GM23338 (cell line): ENCODE results near the gene AQP3. TPM values are rescaled to one million over a fixed set of nuclear protein-coding genes. Genes with fewer than 3 reads are reported as not detected.

Source experiments
- ATAC-seq: fragments of 200-7000 bp; cut with Tn5 transposase; 3 replicates; pipeline ENCODE4 v1.9.1; 2020
- DNase-seq: peaks from one replicate; pipeline ENCODE4 v3.0.0-alpha.2; 2015; ENCODE audit warnings: low spot score
- H2AFZ ChIP-seq: fragments of 200-600 bp; sonication (generic); 2 replicates; pipeline ENCODE4 v1.8.0; 2016; ENCODE audit warnings: antibody characterized with exemption, mild to moderate bottlenecking, moderate library complexity
- H3F3A ChIP-seq: fragments of 200-600 bp; sonication (generic); replicated peaks from 2 replicates; pipeline ENCODE4 v1.8.0; 2017; ENCODE audit warnings: antibody characterized with exemption, mixed run types, low read depth
- H3K27ac ChIP-seq: fragments of 200-600 bp; sonication (generic); 2 replicates; pipeline ENCODE4 v1.6.1; 2016; ENCODE audit warnings: low read depth
- H3K27me3 ChIP-seq: fragments of 200-600 bp; sonication (generic); 2 replicates; pipeline ENCODE4 v1.8.0; 2016; ENCODE audit warnings: mild to moderate bottlenecking, mixed run types, moderate library complexity; ENCODE audit not compliant: insufficient read depth
- H3K36me3 ChIP-seq: fragments of 200-600 bp; sonication (generic); 2 replicates; pipeline ENCODE4 v1.8.0; 2016; ENCODE audit warnings: mild to moderate bottlenecking; ENCODE audit not compliant: insufficient read depth
- H3K4me1 ChIP-seq: fragments of 200-600 bp; sonication (generic); 2 replicates; pipeline ENCODE4 v1.8.0; 2016; ENCODE audit warnings: mild to moderate bottlenecking, moderate library complexity; ENCODE audit not compliant: insufficient read depth
- H3K4me2 ChIP-seq: fragments of 200-600 bp; sonication (generic); 2 replicates; pipeline ENCODE4 v1.7.1; 2017; ENCODE audit warnings: mixed run types
- H3K4me3 ChIP-seq: fragments of 200-600 bp; sonication (generic); 2 replicates; pipeline ENCODE4 v1.6.1; 2016; ENCODE audit warnings: mixed run types
- H3K79me2 ChIP-seq: fragments of 200-600 bp; sonication (generic); replicated peaks from 2 replicates; pipeline ENCODE4 v1.8.0; 2017; ENCODE audit warnings: mild to moderate bottlenecking; ENCODE audit not compliant: insufficient read depth
- H3K9me2 ChIP-seq: fragments of 200-600 bp; sonication (generic); 2 replicates; pipeline ENCODE4 v1.8.0; 2017; ENCODE audit not compliant: insufficient read depth
- H4K20me1 ChIP-seq: fragments of 200-600 bp; sonication (generic); replicated peaks from 2 replicates; pipeline ENCODE4 v1.8.0; 2017; ENCODE audit warnings: mild to moderate bottlenecking; ENCODE audit not compliant: insufficient read depth
- H3K27ac Mint-ChIP-seq: 2 replicates; pipeline ENCODE4 v1.8.0; 2020; ENCODE audit warnings: inconsistent platforms, mild to moderate bottlenecking, moderate library complexity, mixed read lengths
- H3K27me3 Mint-ChIP-seq: 3 replicates; pipeline ENCODE4 v1.8.0; 2022; ENCODE audit warnings: low read depth, mild to moderate bottlenecking, moderate library complexity, mixed read lengths, inconsistent platforms; ENCODE audit not compliant: insufficient read depth, poor library complexity
- H3K36me3 Mint-ChIP-seq: 3 replicates; pipeline ENCODE4 v1.8.0; 2021; ENCODE audit warnings: low read depth, mild to moderate bottlenecking, inconsistent platforms, moderate library complexity, mixed read lengths
- H3K4me1 Mint-ChIP-seq: 3 replicates; pipeline ENCODE4 v1.8.0; 2020; ENCODE audit warnings: mild to moderate bottlenecking, inconsistent platforms, mixed read lengths
- H3K4me3 Mint-ChIP-seq: 3 replicates; pipeline ENCODE4 v1.8.0; 2021; ENCODE audit warnings: moderate library complexity, mild to moderate bottlenecking, inconsistent platforms, mixed read lengths
- H3K9me3 Mint-ChIP-seq: 3 replicates; pipeline ENCODE4 v1.8.0; 2020; ENCODE audit warnings: moderate library complexity, mild to moderate bottlenecking, inconsistent platforms, mixed read lengths
- ETS1 ChIP-seq: IDR thresholded peaks from 2 replicates; pipeline ENCODE4 v1.6.1; 2016; ENCODE audit warnings: antibody characterized with exemption
- EZH2 ChIP-seq: fragments of 200-600 bp; sonication (generic); IDR thresholded peaks from one replicate; pipeline ENCODE4 v1.8.0; 2017; ENCODE audit warnings: antibody characterized with exemption, mild to moderate bottlenecking, low read depth; ENCODE audit not compliant: unreplicated experiment
- ZNF331 ChIP-seq: fragments of 250-450 bp; sonication (Bioruptor Pico); IDR thresholded peaks from 2 replicates; pipeline ENCODE4 v1.5.0; 2020; ENCODE audit warnings: low read depth, mild to moderate bottlenecking, moderate library complexity
- ZNF462 ChIP-seq: fragments of 250-450 bp; sonication (Bioruptor Pico); IDR thresholded peaks from 2 replicates; pipeline ENCODE4 v1.5.0; 2020; ENCODE audit warnings: mild to moderate bottlenecking, moderate library complexity
- polyA plus RNA-seq: library from polyadenylated mRNA; unstranded; fragments of >200 nt; fragmentation: Nextera tagmentation; extraction: Ambion mirVana; gene quantifications from 2 replicates; pipeline ENCODE4 v1.2.1, GENCODE V29; 2016
- total RNA-seq: library from RNA; depleted of rRNA; stranded (reverse); fragments of >200 nt; shearing (Covaris generic); gene quantifications from 2 replicates; pipeline ENCODE4 v1.2.3, GENCODE V29; 2014

Gene AQP3
- total and polyA plus RNA-seq, 2 experiments from 2014 or later, result 1.4 to 3.5 TPM

DNA sequence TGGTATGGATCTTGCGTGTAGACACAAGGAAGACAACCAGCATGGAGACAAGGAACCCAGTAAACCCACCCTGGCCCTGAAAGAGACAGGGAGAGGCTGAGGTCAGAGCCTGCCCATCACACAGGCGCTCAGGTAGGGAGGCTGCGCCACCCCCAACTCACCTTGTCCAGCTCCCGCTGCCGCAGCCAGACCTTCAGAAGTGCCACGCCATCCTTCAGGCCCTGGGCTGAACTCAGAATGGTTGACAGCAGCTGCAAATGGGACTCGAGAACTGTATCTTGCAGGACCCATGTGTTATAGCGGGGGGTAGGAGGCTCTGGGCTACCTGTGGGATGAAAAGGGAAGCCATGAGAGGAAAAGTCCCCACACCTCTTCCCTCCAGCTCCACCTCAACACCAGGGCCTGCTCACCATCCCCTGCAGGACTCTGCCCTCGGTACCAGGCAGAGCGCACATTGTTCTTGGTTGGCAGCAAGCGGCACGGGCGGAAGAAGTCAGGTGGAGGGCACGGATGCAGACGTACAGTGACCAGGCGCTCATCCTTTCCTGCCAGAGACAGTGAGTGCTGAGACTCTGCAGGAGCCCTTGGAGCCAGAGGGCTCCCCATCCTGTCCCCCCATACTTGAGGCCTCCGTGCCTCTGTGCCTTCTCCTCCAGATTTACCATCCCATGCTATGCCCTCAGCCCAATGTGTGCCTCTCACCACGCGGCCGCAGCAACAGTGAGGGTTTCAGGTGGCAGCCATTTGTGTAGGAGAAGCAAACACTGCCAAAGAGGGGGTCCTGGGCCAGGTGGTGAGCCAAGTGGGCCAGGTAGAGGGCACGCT is 21.6 kb upstream of the AQP3 start (continued):
- no peak for TF ChIP-seq ZNF462 (CRISPR knock-in tag)

- no peak overlapping the region; the same call in 2 of the 3 replicates for H3K4me3 Mint-ChIP-seq
- ATAC-seq (no peak), DNase-seq (no peak)
- Histone ChIP-seq H3K79me2 (peaks cover 21% of the 10 kb centered on the region), H4K20me1 (no peaks in the 10 kb centered on the region), H3K27ac (no peak overlapping the region), H3K36me3 (peaks cover 20% of the 10 kb centered on the region), H3F3A (0 out of 2 replicates have a peak, but pooled peaks cover 3% of the 10 kb centered on the region), H3K4me1 (peaks cover 4% of the 10 kb centered on the region; the same call in 1 of the 2 replicates), H3K4me3 (no peak overlapping the region), H3K27me3 (no peaks in the 10 kb centered on the region), H3K9me2 (no peaks in the 10 kb centered on the region), H2AFZ (no peak overlapping the region), H3K4me2 (no peak overlapping the region)
- H3K4me1 Mint-ChIP-seq, result peaks cover 4% of the 10 kb centered on the region; the same call in 1 of the 3 replicates
- H3K27ac Mint-ChIP-seq, result no peak overlapping the region
- H3K9me3 Mint-ChIP-seq, result no peaks in the 10 kb centered on the region
- H3K36me3 Mint-ChIP-seq, result peaks cover 84% of the 10 kb centered on the region
- peaks cover 11% of the 10 kb centered on the region for H3K27me3 Mint-ChIP-seq
- TF ChIP-seq ZNF462 (CRISPR knock-in tag) (no peak), EZH2 (no peak), ETS1 (no peak), ZNF331 (CRISPR knock-in tag) (no peak)
Observed at GRCh38 chr9:33468215-33468730, 20.9 kb upstream of the AQP3 start.
